Endothelial cell of umbilical vein (primary cell): ENCODE data around the gene MEOX2. TPM values are rescaled to one million over a fixed set of nuclear protein-coding genes. Genes with fewer than 3 reads are reported as not detected.

ENCODE experiments used
- BruUV-seq: library from RNA; stranded (reverse); fragments of 400-500 nt; replicated peaks from 2 replicates; lab custom pipeline; 2021; lab: Mats Ljungman, UMichigan
- CTCF ChIA-PET: fragments of 300-600, 350-600 bp; sonication (Branson Sonifier 250); formaldehyde crosslinking; loops from one replicate; lab custom pipeline; 2021; ENCODE audit warnings: antibody characterized with exemption, inconsistent platforms; lab: Charles Lee
- POLR2A ChIA-PET: fragments of 300-600, 350-600 bp; sonication (Branson Sonifier 250); formaldehyde crosslinking; loops from one replicate; lab custom pipeline; 2021; ENCODE audit warnings: antibody characterized with exemption, inconsistent platforms; lab: Charles Lee
- DNase-seq: peaks from one replicate; pipeline ENCODE4 v3.0.0-alpha.2; 2011; ENCODE audit warnings: low read depth, low spot score
- FAIRE-seq: peaks from 2 replicates; lab custom pipeline; 2011; peaks lifted over from hg19 to GRCh38; lab: Jason Lieb, UNC
- H2AFZ ChIP-seq: 2 replicates; pipeline ENCODE4 v1.6.0; 2012; ENCODE audit warnings: low read depth, low read length, control low read depth, inconsistent platforms
- H3K27ac ChIP-seq: 2 replicates; pipeline ENCODE4 v1.5.1; 2011; ENCODE audit warnings: low read depth, mild to moderate bottlenecking, control low read depth, low read length, moderate library complexity; ENCODE audit not compliant: insufficient read depth
- H3K27me3 ChIP-seq, 2 experiments: 2 replicates each; pipeline versions ENCODE4 v1.6.0 to v1.6.1; 2011; ENCODE audit warnings: low read length in 2 of 2, mixed read lengths in 1 of 2; ENCODE audit not compliant: control insufficient read depth in 2 of 2, insufficient read depth in 2 of 2
- H3K36me3 ChIP-seq, 2 experiments: 2 replicates in 1 of 2; 3 replicates in 1 of 2; pipeline ENCODE4 v1.5.1; 2011; ENCODE audit warnings: low read length in 2 of 2, mild to moderate bottlenecking in 1 of 2, moderate library complexity in 1 of 2; ENCODE audit not compliant: control insufficient read depth in 2 of 2, insufficient read depth in 2 of 2; ENCODE audit errors: extremely low read depth in 1 of 2
- H3K4me1 ChIP-seq: 3 replicates; pipeline ENCODE4 v1.5.1; 2011; ENCODE audit warnings: mild to moderate bottlenecking, low read length; ENCODE audit not compliant: control insufficient read depth, insufficient read depth; ENCODE audit errors: extremely low read depth
- H3K4me2 ChIP-seq: 2 replicates; pipeline ENCODE4 v1.6.1; 2011; ENCODE audit warnings: low read length, control low read depth, mixed read lengths; ENCODE audit not compliant: insufficient read depth
- H3K4me3 ChIP-seq, 3 experiments: fragments of 200-600 bp in 1 of 3; sonication (generic), shearing (Covaris generic) in 1 of 3; replicated peaks in 1 of 3; 2 replicates each; pipeline ENCODE4 v1.5.1; 2011 to 2016; ENCODE audit warnings: control low read depth in 3 of 3, low read length in 3 of 3, mild to moderate bottlenecking in 2 of 3, inconsistent platforms in 1 of 3, low read depth in 1 of 3, moderate library complexity in 1 of 3; ENCODE audit not compliant: insufficient read depth in 1 of 3
- H3K79me2 ChIP-seq: 2 replicates; pipeline ENCODE4 v1.6.0; 2012; ENCODE audit warnings: low read length, inconsistent platforms; ENCODE audit not compliant: control insufficient read depth, insufficient read depth
- H3K9ac ChIP-seq: replicated peaks from 2 replicates; pipeline ENCODE3; 2011; ENCODE audit warnings: low read length, control low read depth; ENCODE audit not compliant: insufficient read depth; ENCODE audit errors: extremely low read depth
- H3K9me1 ChIP-seq: replicated peaks from 3 replicates; pipeline ENCODE4 v1.6.0; 2011; ENCODE audit warnings: mild to moderate bottlenecking, low read length; ENCODE audit not compliant: control insufficient read depth, insufficient read depth; ENCODE audit errors: extremely low read depth
- H3K9me3 ChIP-seq: replicated peaks from 2 replicates; pipeline ENCODE4 v1.5.1; 2012; ENCODE audit warnings: low read length, inconsistent platforms; ENCODE audit not compliant: control insufficient read depth, insufficient read depth
- H4K20me1 ChIP-seq: replicated peaks from 2 replicates; pipeline ENCODE3; 2011; ENCODE audit warnings: mild to moderate bottlenecking, low read length; ENCODE audit not compliant: control insufficient read depth, insufficient read depth; ENCODE audit errors: extremely low read depth
- CTCF ChIP-seq, 2 donors: IDR thresholded peaks; 1 replicate in 1 of 2; 2 replicates in 1 of 2; pipeline ENCODE4 v1.5.1; 2011; ENCODE audit warnings: low read length in 2 of 2, mild to moderate bottlenecking in 2 of 2, moderate library complexity in 2 of 2, control low read depth in 1 of 2, inconsistent platforms in 1 of 2, low read depth in 1 of 2; ENCODE audit not compliant: insufficient read depth in 1 of 2; ENCODE audit errors: extremely low read depth in 1 of 2
- EZH2 ChIP-seq: IDR thresholded peaks from 2 replicates; pipeline ENCODE4 v1.6.1; 2012; ENCODE audit warnings: borderline replicate concordance, low read depth, mild to moderate bottlenecking, moderate library complexity, low read length, inconsistent platforms; ENCODE audit not compliant: severe bottlenecking
- FOS ChIP-seq: IDR thresholded peaks from 2 replicates; pipeline ENCODE4 v1.6.1; 2011; ENCODE audit warnings: mild to moderate bottlenecking, low read length, moderate library complexity, borderline replicate concordance; ENCODE audit not compliant: insufficient read depth
- GATA2 ChIP-seq: IDR thresholded peaks from 2 replicates; pipeline ENCODE4 v1.7.0; 2011; ENCODE audit warnings: low read depth, mild to moderate bottlenecking, moderate library complexity, mixed read lengths, low read length; ENCODE audit not compliant: insufficient read length, insufficient read depth
- JUN ChIP-seq: IDR thresholded peaks from 2 replicates; pipeline ENCODE4 v1.6.1; 2011; ENCODE audit warnings: borderline replicate concordance, low read depth; ENCODE audit not compliant: insufficient read length, insufficient read depth
- MAX ChIP-seq: IDR thresholded peaks from 2 replicates; pipeline ENCODE4 v1.6.1; 2011; ENCODE audit not compliant: insufficient read depth, insufficient read length
- MYC ChIP-seq: IDR thresholded peaks from one replicate; pipeline ENCODE4 v1.6.1; 2011; ENCODE audit warnings: mild to moderate bottlenecking, low read depth, low read length
- POLR2A ChIP-seq: IDR thresholded peaks from 2 replicates; pipeline ENCODE4 v1.6.1; 2012; ENCODE audit warnings: low read depth, mild to moderate bottlenecking, control low read depth, low read length
- POLR2AphosphoS5 ChIP-seq: IDR thresholded peaks from 2 replicates; pipeline ENCODE4 v1.6.1; 2012; ENCODE audit warnings: low read depth, mild to moderate bottlenecking, control low read depth, low read length, moderate library complexity; ENCODE audit not compliant: insufficient read depth
- dilution Hi-C: fragments of 300-500 bp; cut with MboI; formaldehyde crosslinking; loops from one replicate; pipeline ENCODE4 v1.15.0; 2019; ENCODE audit warnings: low sequenced_read_pairs; ENCODE audit not compliant: extremely low pct_ligation_motif_present
- intact Hi-C: fragments of 100-400 bp; cut with micrococcal nuclease; formaldehyde crosslinking; loops from one replicate; pipeline ENCODE4 v1.10.0; 2022
- polyA plus RNA-seq, 4 experiments: library from polyadenylated mRNA; depleted of rRNA in 3 of 4; stranded (reverse) in 3 of 4; unstranded in 1 of 4; fragments of >200 nt; gene quantifications; 2 replicates each; pipeline versions ENCODE4 v1.2.1 to v1.2.3, GENCODE V29; 2011 to 2012; ENCODE audit warnings: missing spikeins in 1 of 4
- total RNA-seq: library from RNA; stranded (reverse); gene quantifications from 2 replicates; pipeline ENCODE4 v1.2.3, GENCODE V29; 2021

MEOX2 gene
- total and polyA plus RNA-seq, 2 donors (not counting 3 experiments of a cell fraction or from before 2014, with no cell fraction given), result 11.6 to 45.1 TPM

DNA sequence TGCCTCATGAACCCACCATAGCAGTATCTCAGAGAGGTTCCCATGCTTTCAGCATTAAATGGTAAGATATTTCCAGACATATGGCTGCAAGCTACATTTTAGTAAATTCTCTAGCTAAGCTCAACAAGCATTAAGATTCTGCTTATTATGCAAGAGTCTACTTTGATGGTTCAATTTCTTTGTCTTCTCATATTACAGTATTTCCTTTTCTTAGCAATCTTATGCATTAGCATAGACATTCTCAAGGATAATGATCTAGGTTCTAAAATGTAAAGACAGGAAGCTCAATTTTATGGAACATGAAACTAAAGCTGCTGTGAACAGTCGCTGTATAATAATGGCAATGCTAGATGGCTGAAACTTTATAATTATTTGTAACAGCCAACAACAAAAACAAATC is 39.2 kb downstream of the MEOX2 start:
- intact Hi-C loops (loop anchor here (10.0 kb wide), 1 partner anchor 143 kb away; no protein-coding TSS in a partner anchor), dilution Hi-C loops (no loop called here)
- Histone ChIP-seq H3K36me3 (no peaks in the 10 kb centered on the region), H3K79me2 (peaks cover 15% of the 10 kb centered on the region), H3K4me1 (peaks cover 10% of the 10 kb centered on the region), H3K27me3 (no peaks in the 10 kb centered on the region), H3K4me2 (no peak overlapping the region), H3K9me3 (no peaks in the 10 kb centered on the region), H2AFZ (no peak overlapping the region), H3K9ac (no peak overlapping the region), H3K9me1 (no peaks in the 10 kb centered on the region), H3K4me3 (no peak overlapping the region), H4K20me1 (no peaks in the 10 kb centered on the region), H3K27ac (no peak overlapping the region)
- FAIRE-seq, result no peak
- TF ChIP-seq JUN (no peak), MAX (no peak), POLR2A (no peak), POLR2AphosphoS5 (no peak), CTCF (IDR thresholded peaks at IDR 0.05; ENCODE audit: extremely low read depth in 1 of 2, insufficient read depth in 1 of 2, low read depth in 1 of 2, low read length in 2 of 2) (no peak), GATA2 (no peak), MYC (no peak), EZH2 (no peak), FOS (no peak)
- POLR2A ChIA-PET, result no interaction called here
- CTCF ChIA-PET, result interaction anchor here (1.6 kb wide), 1 partner anchor 74 kb away, joined by 4 read pairs; no protein-coding TSS in a partner anchor
- DNase-seq, result no peak
- no TSS peak for BruUV-seq
